T-cell (primary cell): ENCODE data around the gene RFX1. TPM values are rescaled to one million over a fixed set of nuclear protein-coding genes. Genes with fewer than 3 reads are reported as not detected.

Experiments used
- ATAC-seq, 4 experiments: fragments of 200-7000 bp in 3 of 4; fragments of 150-1000 bp in 1 of 4; cut with Tn5 transposase; replicated peaks in 1 of 4; 1 replicate in 3 of 4; 2 replicates in 1 of 4; pipeline ENCODE4 v1.10.0; 2021; ENCODE audit warnings: moderate library complexity in 3 of 4, mild to moderate bottlenecking in 2 of 4, moderate number of reproducible peaks in 1 of 4
- CTCF ChIA-PET, 2 donors: fragments of 300-600 bp; sonication (Branson Sonifier 250); formaldehyde crosslinking; loops; one replicate each; lab custom pipeline; 2022; ENCODE audit warnings: antibody characterized with exemption in 2 of 2; lab: Charles Lee
- POLR2A ChIA-PET, 2 donors: fragments of 300-600 bp; sonication (Branson Sonifier 250); formaldehyde crosslinking; loops; one replicate each; lab custom pipeline; 2022; ENCODE audit warnings: antibody characterized with exemption in 2 of 2; lab: Charles Lee
- DNase-seq, 35 experiments: peaks; one replicate each; pipeline versions ENCODE4 v3.0.0 to v3.0.0-alpha.2; 2013 to 2023
- H3K27ac ChIP-seq: one replicate; pipeline ENCODE4 v1.5.1; 2013; ENCODE audit warnings: low read length
- H3K27me3 ChIP-seq, 2 experiments: replicated peaks in 1 of 2; 1 replicate in 1 of 2; 2 replicates in 1 of 2; pipeline versions ENCODE4 v1.6.1 to v1.7.0; 2013; ENCODE audit warnings: low read length in 1 of 2, mixed read lengths in 1 of 2; ENCODE audit not compliant: control insufficient read depth in 2 of 2, insufficient read depth in 2 of 2; ENCODE audit errors: extremely low read depth in 1 of 2
- H3K36me3 ChIP-seq, 2 donors: 1 replicate in 1 of 2; 2 replicates in 1 of 2; pipeline versions ENCODE4 v1.6.1 to v1.7.0; 2013; ENCODE audit warnings: low read length in 1 of 2; ENCODE audit not compliant: control insufficient read depth in 2 of 2, insufficient read depth in 1 of 2; ENCODE audit errors: extremely low read depth in 1 of 2
- H3K4me1 ChIP-seq, 2 experiments: 1 replicate in 1 of 2; 2 replicates in 1 of 2; pipeline versions ENCODE4 v1.6.1 to v1.7.0; 2013; ENCODE audit warnings: low read length in 2 of 2, mixed read lengths in 1 of 2; ENCODE audit not compliant: insufficient read depth in 2 of 2, control insufficient read depth in 1 of 2; ENCODE audit errors: extremely low read depth in 1 of 2
- H3K4me3 ChIP-seq, 2 donors: 1 replicate in 1 of 2; 2 replicates in 1 of 2; pipeline versions ENCODE4 v1.5.1 to v1.7.0; 2013; ENCODE audit warnings: mild to moderate bottlenecking in 2 of 2, low read length in 1 of 2, moderate library complexity in 1 of 2; ENCODE audit not compliant: control insufficient read depth in 1 of 2; ENCODE audit errors: extremely low read depth in 1 of 2
- H3K9me3 ChIP-seq: 2 replicates; pipeline ENCODE4 v1.7.0; 2013
- H3K27ac Mint-ChIP-seq, 2 donors: one replicate each; pipeline ENCODE4 v1.8.0; 2020 to 2021; ENCODE audit warnings: mild to moderate bottlenecking in 2 of 2, mixed read lengths in 2 of 2
- H3K27me3 Mint-ChIP-seq, 2 donors: one replicate each; pipeline ENCODE4 v1.8.0; 2021 to 2022; ENCODE audit warnings: mixed read lengths in 2 of 2
- H3K36me3 Mint-ChIP-seq: one replicate; pipeline ENCODE4 v1.8.0; 2021; ENCODE audit warnings: mixed read lengths
- H3K4me1 Mint-ChIP-seq, 3 donors: one replicate each; pipeline ENCODE4 v1.8.0; 2020 to 2022; ENCODE audit warnings: mixed read lengths in 3 of 3, mild to moderate bottlenecking in 1 of 3
- H3K4me3 Mint-ChIP-seq, 3 donors: one replicate each; pipeline ENCODE4 v1.8.0; 2020 to 2022; ENCODE audit warnings: mild to moderate bottlenecking in 3 of 3, mixed read lengths in 3 of 3, moderate library complexity in 3 of 3
- H3K9me3 Mint-ChIP-seq, 3 donors: one replicate each; pipeline ENCODE4 v1.8.0; 2020 to 2022; ENCODE audit warnings: mixed read lengths in 3 of 3
- WGBS: methylation state at CpG from one replicate; pipeline ENCODE4 v1.1.5; 2013; ENCODE audit warnings: missing lambda C conversion rate; ENCODE audit not compliant: insufficient coverage; 5-methylcytosine and 5-hydroxymethylcytosine counted together
- total RNA-seq, 35 experiments: library from RNA in 6 of 35; stranded (reverse) in 6 of 35; fragments of 120-200 nt in 1 of 35; gene quantifications; one replicate each; pipeline versions ENCODE4 v1.2.1 to v1.2.4 and lab custom pipeline; 2013 to 2026

Gene RFX1
- total RNA-seq, 5 donors from 2014 or later (not counting 1 experiment from before 2014, with no cell fraction given), result 18.4 to 27.1 (median 23.1) TPM

- H3K4me3 Mint-ChIP-seq, result peak within 1 kb of the TSS; percentile 90 to 97 (median 91)
- Histone ChIP-seq H3K36me3 (peaks cover 13 to 33% of the 10 kb centered on the region in 2 donors), H3K27ac (peak within 1 kb of the TSS; percentile 68), H3K9me3 (no peaks in the 10 kb centered on the region), H3K27me3 (no peaks in the 10 kb centered on the region), H3K4me3 (peak within 1 kb of the TSS; percentile 78 to 88), H3K4me1 (peaks cover 7 to 31% of the 10 kb centered on the region in 2 experiments)
- H3K9me3 Mint-ChIP-seq, result no peaks in the 10 kb centered on the region
- peak within 1 kb of the TSS; percentile 90 to 95 for H3K27ac Mint-ChIP-seq
- H3K36me3 Mint-ChIP-seq, result peaks cover 9% of the 10 kb centered on the region
- DNase-seq (peak; percentile 94 to 100 (median 99)), ATAC-seq (peak; percentile 96 to 98 (median 98))
- POLR2A ChIA-PET, result interaction anchor here (0.5 to 1.4 kb wide), 8 partner anchors 26 to 507 kb away, joined by 3 to 8 read pairs (median 3); partner anchors contain the start of gene RFX1 (in 1 of the 2)
- WGBS, result under 1% methylated on average over 38 of the region's 65 CpGs
- CTCF ChIA-PET, result interaction anchor here (0.6 to 1.7 kb wide), 6 partner anchors 51 to 620 kb away, joined by 3 to 10 read pairs (median 6); partner anchors contain the start of gene NDUFB7 (in 1 of the 2)
- H3K4me1 Mint-ChIP-seq, result peaks cover 13 to 28% (median 23%) of the 10 kb centered on the region in 3 donors
- no peaks in the 10 kb centered on the region for H3K27me3 Mint-ChIP-seq
Observed at GRCh38 chr19:13952154-13952930, 53.8 kb downstream of the RFX1 start, which contains the start of gene DCAF15. TSS of gene DCAF15 (plus strand) at chr19:13952509. CDS start at chr19:13952513, 4 bp downstream.

- Histone ChIP-seq H3K9me3 (no peaks in the 10 kb centered on the region), H3K4me3 (peak overlapping the region; percentile 2 to 78), H3K36me3 (peaks cover 10 to 27% of the 10 kb centered on the region in 2 donors), H3K4me1 (peaks cover 7 to 31% of the 10 kb centered on the region in 2 experiments), H3K27ac (peak overlapping the region; percentile 68), H3K27me3 (no peaks in the 10 kb centered on the region)
- 3% methylated on average over 13 of the region's 20 CpGs for WGBS
- Mint-ChIP-seq H3K4me3 (peak overlapping the region; percentile 90 to 97 (median 91)), H3K4me1 (peaks cover 13 to 28% (median 22%) of the 10 kb centered on the region in 3 donors), H3K27ac (peak overlapping the region; percentile 90 to 95), H3K9me3 (no peaks in the 10 kb centered on the region), H3K36me3 (peaks cover 6% of the 10 kb centered on the region), H3K27me3 (no peaks in the 10 kb centered on the region)
- ChIA-PET POLR2A (interaction anchor here (0.6 to 1.1 kb wide), 3 partner anchors 53 to 414 kb away, joined by 3 read pairs; partner anchors contain the start of gene RFX1 (in 1 of the 2)), CTCF (interaction anchor here (0.6 to 0.9 kb wide), 3 partner anchors 32 to 124 kb away, joined by 3 to 7 read pairs (median 4); no protein-coding TSS in a partner anchor)
- ATAC-seq (peak in 2 of 4 experiments; percentile 1 to 2), DNase-seq (no peak)
Observed at GRCh38 chr19:13951799-13952153, 54.3 kb downstream of the RFX1 start.

GRCh38 chr19:13951043-13951442 lies 55.1 kb downstream of the RFX1 start:
- H3K27ac ChIP-seq, result no peak overlapping the region
- ChIA-PET POLR2A (no interaction called here), CTCF (interaction anchor here in 1 of 2 donors (0.6 to 0.9 kb wide), 2 partner anchors 32 to 48 kb away, joined by 4 read pairs; no protein-coding TSS in a partner anchor)
- peaks cover 7 to 31% of the 10 kb centered on the region in 2 experiments for H3K4me1 ChIP-seq
- peaks cover 7 to 20% of the 10 kb centered on the region in 2 donors for H3K36me3 ChIP-seq
- H3K4me3 ChIP-seq, result no peak overlapping the region
- no CpG with 5 or more reads among the region's 2 CpGs for WGBS
- Mint-ChIP-seq H3K27ac (no peak overlapping the region), H3K4me3 (no peak overlapping the region), H3K27me3 (no peaks in the 10 kb centered on the region), H3K4me1 (peaks cover 13 to 28% (median 22%) of the 10 kb centered on the region in 3 donors), H3K9me3 (no peaks in the 10 kb centered on the region), H3K36me3 (peaks cover 3% of the 10 kb centered on the region)
- ATAC-seq (no peak), DNase-seq (no peak)
- no peaks in the 10 kb centered on the region for H3K27me3 ChIP-seq
- H3K9me3 ChIP-seq, result no peaks in the 10 kb centered on the region

- Mint-ChIP-seq H3K9me3 (peaks cover 0 to 2% (median 0%) of the 10 kb centered on the region in 3 donors), H3K4me3 (no peak overlapping the region), H3K36me3 (no peaks in the 10 kb centered on the region), H3K4me1 (no peaks in the 10 kb centered on the region), H3K27me3 (no peaks in the 10 kb centered on the region), H3K27ac (no peak overlapping the region)
- ChIA-PET POLR2A (no interaction called here), CTCF (interaction anchor here (0.6 kb wide), 2 partner anchors 18 to 35 kb away, joined by 4 read pairs; no protein-coding TSS in a partner anchor)
- DNase-seq (no peak), ATAC-seq (no peak)
- Histone ChIP-seq H3K27ac (no peak overlapping the region), H3K36me3 (no peaks in the 10 kb centered on the region), H3K27me3 (no peaks in the 10 kb centered on the region), H3K4me3 (no peak overlapping the region), H3K9me3 (no peaks in the 10 kb centered on the region), H3K4me1 (peaks cover 0 to under 1% of the 10 kb centered on the region in 2 experiments)
- no CpG with 5 or more reads among the region's 4 CpGs for WGBS
Observed at GRCh38 chr19:13946414-13946813, 59.7 kb downstream of the RFX1 start.

GRCh38 chr19:13942023-13942684 lies 64.0 kb downstream of the RFX1 start:
- peaks cover 0 to 2% (median 0%) of the 10 kb centered on the region in 3 donors for H3K9me3 Mint-ChIP-seq
- CTCF ChIA-PET, result interaction anchor here in 1 of 2 donors (0.6 kb wide), 1 partner anchor 138 kb away, joined by 3 read pairs; no protein-coding TSS in a partner anchor
- POLR2A ChIA-PET, result no interaction called here

More at GRCh38 chr19:13942023-13942684, 64.0 kb downstream of the RFX1 start:
- DNase-seq, result no peak
- Histone ChIP-seq H3K36me3 (no peaks in the 10 kb centered on the region), H3K9me3 (no peaks in the 10 kb centered on the region), H3K4me3 (no peak overlapping the region), H3K27ac (no peak overlapping the region), H3K4me1 (peaks cover 0 to 4% of the 10 kb centered on the region in 2 experiments), H3K27me3 (peaks cover 0 to 17% of the 10 kb centered on the region in 2 experiments)
- no peaks in the 10 kb centered on the region for H3K4me1 Mint-ChIP-seq
- 100% methylated on average over 1 of the region's 1 CpG for WGBS
- H3K27ac Mint-ChIP-seq, result no peak overlapping the region
- H3K27me3 Mint-ChIP-seq, result peaks cover 4% of the 10 kb centered on the region in 2 donors
- H3K4me3 Mint-ChIP-seq, result no peak overlapping the region
- no peaks in the 10 kb centered on the region for H3K36me3 Mint-ChIP-seq
- ATAC-seq, result no peak
